Kidney epithelial cell (primary cell): Measurements from ENCODE around the gene KLHL13. TPM values are rescaled to one million over a fixed set of nuclear protein-coding genes. Genes with fewer than 3 reads are reported as not detected.

Experiments used
- DNase-seq: peaks from one replicate; pipeline ENCODE4 v3.0.0-alpha.2; 2010; ENCODE audit warnings: low read depth
- H3K27me3 ChIP-seq: 2 replicates; pipeline ENCODE4 v1.6.0; 2011; ENCODE audit warnings: low read length; ENCODE audit not compliant: control insufficient read depth, insufficient read depth
- H3K36me3 ChIP-seq: 2 replicates; pipeline ENCODE4 v1.5.1; 2011; ENCODE audit warnings: low read length; ENCODE audit not compliant: control insufficient read depth, insufficient read depth
- H3K4me3 ChIP-seq: 2 replicates; pipeline ENCODE4 v1.5.1; 2011; ENCODE audit warnings: low read depth, mild to moderate bottlenecking, control low read depth, low read length
- total RNA-seq: library from RNA; depleted of rRNA; stranded (reverse); fragments of >200 nt; gene quantifications from 2 replicates; pipeline ENCODE4 v1.2.3, GENCODE V29; 2015
- TF ChIP-seq, protein P1 (sequence below): IDR thresholded peaks from 2 replicates; pipeline ENCODE4 v1.5.1; 2011; ENCODE audit warnings: mild to moderate bottlenecking, moderate library complexity, low read length, control low read depth, inconsistent platforms; ENCODE audit not compliant: insufficient read depth, poor library complexity, severe bottlenecking

Gene KLHL13
- total RNA-seq, 1 donor from 2014 or later: 12.7 TPM

DNA sequence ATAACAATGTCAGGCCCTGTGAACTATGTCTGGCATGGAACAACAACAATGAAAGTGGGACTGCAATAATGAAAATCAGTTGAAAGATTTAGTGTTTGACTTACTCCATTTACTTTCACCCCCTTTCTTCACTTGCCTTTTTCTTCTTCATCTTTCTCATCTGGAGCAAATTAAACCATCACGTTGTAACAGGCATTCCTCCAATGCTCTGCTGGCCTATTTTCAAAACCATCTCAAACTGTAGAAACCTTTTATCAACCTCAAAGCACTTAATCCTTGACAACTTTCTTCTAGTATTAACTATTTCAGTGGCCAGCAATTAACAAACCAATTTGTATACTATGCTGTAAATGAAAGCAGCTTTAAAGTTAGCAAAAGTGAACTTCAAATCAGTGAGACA is 8.3 kb downstream of the KLHL13 start:
- DNase-seq: no peak
- TF ChIP-seq, protein P1, sequence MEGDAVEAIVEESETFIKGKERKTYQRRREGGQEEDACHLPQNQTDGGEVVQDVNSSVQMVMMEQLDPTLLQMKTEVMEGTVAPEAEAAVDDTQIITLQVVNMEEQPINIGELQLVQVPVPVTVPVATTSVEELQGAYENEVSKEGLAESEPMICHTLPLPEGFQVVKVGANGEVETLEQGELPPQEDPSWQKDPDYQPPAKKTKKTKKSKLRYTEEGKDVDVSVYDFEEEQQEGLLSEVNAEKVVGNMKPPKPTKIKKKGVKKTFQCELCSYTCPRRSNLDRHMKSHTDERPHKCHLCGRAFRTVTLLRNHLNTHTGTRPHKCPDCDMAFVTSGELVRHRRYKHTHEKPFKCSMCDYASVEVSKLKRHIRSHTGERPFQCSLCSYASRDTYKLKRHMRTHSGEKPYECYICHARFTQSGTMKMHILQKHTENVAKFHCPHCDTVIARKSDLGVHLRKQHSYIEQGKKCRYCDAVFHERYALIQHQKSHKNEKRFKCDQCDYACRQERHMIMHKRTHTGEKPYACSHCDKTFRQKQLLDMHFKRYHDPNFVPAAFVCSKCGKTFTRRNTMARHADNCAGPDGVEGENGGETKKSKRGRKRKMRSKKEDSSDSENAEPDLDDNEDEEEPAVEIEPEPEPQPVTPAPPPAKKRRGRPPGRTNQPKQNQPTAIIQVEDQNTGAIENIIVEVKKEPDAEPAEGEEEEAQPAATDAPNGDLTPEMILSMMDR: no peak
- H3K27me3 ChIP-seq: no peaks in the 10 kb centered on the region
- no peaks in the 10 kb centered on the region for H3K36me3 ChIP-seq
- H3K4me3 ChIP-seq: no peak overlapping the region

DNA sequence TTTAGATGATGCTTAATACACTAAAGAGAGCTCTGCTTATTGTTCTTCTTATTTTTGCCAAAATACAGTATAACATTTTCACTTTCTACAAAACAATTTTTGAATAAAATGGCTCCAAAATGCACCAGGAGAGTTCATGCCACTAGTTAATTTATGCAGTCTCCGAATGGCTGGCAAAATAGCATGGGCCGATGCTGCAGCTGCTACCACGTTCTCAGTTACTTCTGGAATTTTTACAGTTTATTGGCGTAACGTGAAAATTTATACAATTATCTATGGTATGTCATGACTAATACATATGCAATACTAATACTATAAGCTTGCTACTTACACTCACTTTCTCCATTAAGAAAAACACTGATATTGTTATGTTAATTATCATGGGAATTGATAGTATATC is 16.5 kb downstream of the KLHL13 start:
- H3K27me3 ChIP-seq: no peaks in the 10 kb centered on the region
- TF ChIP-seq, protein P1: no peak

DNA sequence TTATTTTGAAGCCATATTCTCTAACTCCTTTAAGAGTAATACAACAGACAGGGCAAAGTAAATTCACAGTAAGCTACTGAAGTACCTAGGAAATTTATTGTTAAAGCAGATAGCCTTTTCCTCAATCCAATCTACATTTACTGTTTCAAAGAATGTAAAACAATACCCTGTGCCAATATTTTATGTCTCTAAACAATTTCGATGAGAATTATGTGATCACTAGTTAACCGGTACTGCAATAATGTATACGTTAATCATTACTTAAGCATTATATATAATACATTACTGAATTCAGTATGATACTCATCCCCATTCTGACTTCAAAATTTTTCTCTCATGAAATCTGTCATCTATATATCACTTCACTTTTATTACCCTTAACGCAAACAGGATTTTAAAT is 28.5 kb downstream of the KLHL13 start:
- Histone ChIP-seq H3K4me3 (no peak overlapping the region), H3K27me3 (no peaks in the 10 kb centered on the region), H3K36me3 (no peaks in the 10 kb centered on the region)
- TF ChIP-seq, protein P1: no peak
- DNase-seq: no peak

More for the DNA sequence above, 16.5 kb downstream of the KLHL13 start:
- Histone ChIP-seq H3K36me3 (no peaks in the 10 kb centered on the region), H3K4me3 (no peak overlapping the region)
- DNase-seq: no peak

DNA sequence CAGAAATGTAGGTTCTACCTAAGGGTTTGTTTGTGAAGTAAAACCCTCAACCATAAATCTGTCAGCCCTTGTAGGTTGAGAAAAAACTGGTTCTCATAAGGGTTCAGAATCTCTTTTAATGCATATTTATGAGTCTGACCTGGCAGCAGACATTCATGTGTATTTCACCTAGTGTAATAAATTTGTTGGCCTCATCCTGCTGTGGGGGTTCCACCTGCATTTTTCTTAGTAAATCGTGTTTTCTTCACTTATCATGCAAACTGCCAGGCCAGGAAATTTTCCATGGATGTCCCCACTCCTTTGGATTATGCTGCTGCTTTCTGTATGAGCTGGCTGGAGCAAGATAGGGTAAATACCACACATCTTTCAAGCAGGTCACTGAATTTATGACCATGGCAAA is 42.4 kb downstream of the KLHL13 start:
- DNase-seq: no peak
- no peaks in the 10 kb centered on the region for H3K36me3 ChIP-seq
- TF ChIP-seq, protein P1: no peak
- no peaks in the 10 kb centered on the region for H3K27me3 ChIP-seq
- no peak overlapping the region for H3K4me3 ChIP-seq

- Histone ChIP-seq H3K36me3 (no peaks in the 10 kb centered on the region), H3K27me3 (no peaks in the 10 kb centered on the region), H3K4me3 (no peak overlapping the region)
- no peak for DNase-seq
- TF ChIP-seq, protein P1: no peak
Observed at GRCh38 chrX:118066867-118067515, 49.6 kb downstream of the KLHL13 start.
